A673 (cell line): ENCODE measurements around the gene SHROOM2. TPM values are rescaled to one million over a fixed set of nuclear protein-coding genes. Genes with fewer than 3 reads are reported as not detected.

Experiments
- BruUV-seq: library from RNA; stranded (reverse); fragments of 400-500 nt; replicated peaks from 2 replicates; lab custom pipeline; 2021; lab: Mats Ljungman, UMichigan
- CTCF ChIA-PET: fragments of 300-600 bp; sonication (Branson Sonifier 250); formaldehyde crosslinking; loops from one replicate; lab custom pipeline; 2022; ENCODE audit warnings: antibody characterized with exemption; lab: Charles Lee
- POLR2A ChIA-PET: fragments of 300-600 bp; sonication (Branson Sonifier 250); formaldehyde crosslinking; loops from one replicate; lab custom pipeline; 2022; ENCODE audit warnings: antibody characterized with exemption; ENCODE audit not compliant: low non-redundant PET; lab: Charles Lee
- DNase-seq: peaks from one replicate; pipeline ENCODE4 v3.0.0-alpha.2; 2015; ENCODE audit warnings: low spot score
- H3K27ac ChIP-seq: fragments of 200-600 bp; sonication (generic); 2 replicates; pipeline ENCODE4 v1.5.1; 2016; ENCODE audit warnings: mixed run types, low read depth, mild to moderate bottlenecking, mixed read lengths, antibody characterized with exemption, low read length; ENCODE audit not compliant: poor library complexity, severe bottlenecking
- H3K27me3 ChIP-seq: fragments of 200-600 bp; sonication (generic); replicated peaks from 2 replicates; pipeline ENCODE4 v1.6.1; 2017; ENCODE audit warnings: mixed run types, low read depth, mild to moderate bottlenecking, mixed read lengths, antibody characterized with exemption, low read length; ENCODE audit not compliant: insufficient read depth, poor library complexity
- H3K36me3 ChIP-seq: fragments of 200-600 bp; sonication (generic); 2 replicates; pipeline ENCODE4 v1.6.1; 2016; ENCODE audit warnings: mixed run types, mild to moderate bottlenecking, mixed read lengths, antibody characterized with exemption, low read length; ENCODE audit not compliant: insufficient read depth, poor library complexity, severe bottlenecking
- H3K4me1 ChIP-seq: fragments of 200-600 bp; sonication (generic); 2 replicates; pipeline ENCODE4 v1.6.1; 2017; ENCODE audit warnings: mixed run types, mild to moderate bottlenecking, mixed read lengths, antibody characterized with exemption, low read length; ENCODE audit not compliant: insufficient read depth, poor library complexity, severe bottlenecking
- H3K4me3 ChIP-seq: fragments of 200-600 bp; sonication (generic); 2 replicates; pipeline ENCODE4 v1.5.1; 2016; ENCODE audit warnings: low read depth, mixed run types, mild to moderate bottlenecking, mixed read lengths, low read length; ENCODE audit not compliant: poor library complexity, severe bottlenecking
- H3K9me3 ChIP-seq: fragments of 200-600 bp; sonication (generic); 2 replicates; pipeline ENCODE4 v1.6.1; 2016; ENCODE audit warnings: mixed run types, low read depth, mild to moderate bottlenecking, mixed read lengths, antibody characterized with exemption, low read length; ENCODE audit not compliant: poor library complexity, severe bottlenecking
- EZH2 ChIP-seq: fragments of 200-600 bp; sonication (generic); IDR thresholded peaks from 2 replicates; pipeline ENCODE4 v1.6.1; 2017; ENCODE audit warnings: borderline replicate concordance, low read depth, mild to moderate bottlenecking, mixed read lengths, antibody characterized with exemption, low read length; ENCODE audit not compliant: poor library complexity, severe bottlenecking
- intact Hi-C: fragments of 100-400 bp; cut with micrococcal nuclease; formaldehyde crosslinking; loops from one replicate; pipeline ENCODE4 v1.10.0; 2022; ENCODE audit not compliant: unreplicated experiment
- total RNA-seq: library from RNA; stranded (reverse); gene quantifications from 2 replicates; pipeline ENCODE4 v1.2.3, GENCODE V29; 2021
- TF ChIP-seq, protein P1 (sequence below): fragments of 300-800, 200-600 bp; sonication (generic); conservative IDR thresholded peaks from 2 replicates; pipeline ENCODE4 v1.5.1; 2017; ENCODE audit warnings: low read depth, mild to moderate bottlenecking, antibody characterized with exemption, low read length, moderate library complexity, mixed read lengths

The SHROOM2 gene
- total RNA-seq, 1 experiment from 2014 or later, result 3.7 TPM

DNA sequence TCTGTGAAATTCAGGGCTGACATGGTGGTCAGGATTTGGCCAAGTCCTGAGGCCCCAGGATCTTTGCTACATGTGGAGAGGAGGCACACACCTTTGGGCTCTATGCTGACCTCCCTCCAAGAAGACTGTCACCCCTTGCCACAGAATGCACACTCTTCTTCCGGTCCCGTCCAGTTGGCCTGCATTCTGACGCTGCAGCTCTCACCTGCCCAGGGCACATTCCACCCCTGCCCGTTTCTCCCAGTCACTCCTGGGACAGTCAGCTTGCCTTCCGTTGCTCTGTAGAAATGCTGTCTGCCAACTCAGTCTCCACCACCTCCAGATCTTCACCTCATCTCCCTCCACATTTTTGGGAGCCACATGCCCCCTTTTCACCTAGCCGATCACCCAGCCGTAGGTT is 76.7 kb downstream of the SHROOM2 start:
- intact Hi-C loops, result no loop called here
- no peak for TF ChIP-seq EZH2
- TF ChIP-seq, protein P1, sequence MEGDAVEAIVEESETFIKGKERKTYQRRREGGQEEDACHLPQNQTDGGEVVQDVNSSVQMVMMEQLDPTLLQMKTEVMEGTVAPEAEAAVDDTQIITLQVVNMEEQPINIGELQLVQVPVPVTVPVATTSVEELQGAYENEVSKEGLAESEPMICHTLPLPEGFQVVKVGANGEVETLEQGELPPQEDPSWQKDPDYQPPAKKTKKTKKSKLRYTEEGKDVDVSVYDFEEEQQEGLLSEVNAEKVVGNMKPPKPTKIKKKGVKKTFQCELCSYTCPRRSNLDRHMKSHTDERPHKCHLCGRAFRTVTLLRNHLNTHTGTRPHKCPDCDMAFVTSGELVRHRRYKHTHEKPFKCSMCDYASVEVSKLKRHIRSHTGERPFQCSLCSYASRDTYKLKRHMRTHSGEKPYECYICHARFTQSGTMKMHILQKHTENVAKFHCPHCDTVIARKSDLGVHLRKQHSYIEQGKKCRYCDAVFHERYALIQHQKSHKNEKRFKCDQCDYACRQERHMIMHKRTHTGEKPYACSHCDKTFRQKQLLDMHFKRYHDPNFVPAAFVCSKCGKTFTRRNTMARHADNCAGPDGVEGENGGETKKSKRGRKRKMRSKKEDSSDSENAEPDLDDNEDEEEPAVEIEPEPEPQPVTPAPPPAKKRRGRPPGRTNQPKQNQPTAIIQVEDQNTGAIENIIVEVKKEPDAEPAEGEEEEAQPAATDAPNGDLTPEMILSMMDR, result no peak
- DNase-seq, result no peak
- H3K4me1 ChIP-seq, result no peaks in the 10 kb centered on the region
- no peaks in the 10 kb centered on the region for H3K9me3 ChIP-seq
- no TSS peak for BruUV-seq
- CTCF ChIA-PET, result no interaction called here
- no peaks in the 10 kb centered on the region for H3K36me3 ChIP-seq
- POLR2A ChIA-PET, result no interaction called here
- no peaks in the 10 kb centered on the region for H3K27me3 ChIP-seq
- H3K4me3 ChIP-seq, result no peak overlapping the region
- no peak overlapping the region for H3K27ac ChIP-seq

DNA sequence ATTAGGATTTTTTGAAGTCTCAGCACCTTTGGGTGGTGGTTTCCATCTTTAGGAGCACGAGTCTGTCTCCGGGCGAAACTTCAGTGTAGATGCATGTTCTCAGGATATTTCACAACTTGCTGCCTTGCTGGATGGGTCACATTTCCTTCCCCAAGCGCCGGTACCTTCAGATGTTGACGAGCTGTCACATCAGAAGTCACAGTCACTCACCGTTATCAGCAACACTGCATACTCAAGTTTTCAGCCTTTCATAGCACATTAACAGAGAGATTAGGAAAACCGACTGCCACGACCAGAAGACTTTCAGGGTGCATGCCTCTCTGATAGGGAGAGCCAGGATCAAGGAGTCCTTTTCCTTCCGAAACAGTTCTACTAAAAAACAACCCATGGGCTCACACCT is 77.8 kb downstream of the SHROOM2 start:
- no peaks in the 10 kb centered on the region for H3K36me3 ChIP-seq
- POLR2A ChIA-PET, result no interaction called here
- no peak overlapping the region for H3K4me3 ChIP-seq
- no peaks in the 10 kb centered on the region for H3K27me3 ChIP-seq
- no peak overlapping the region for H3K27ac ChIP-seq
- DNase-seq, result no peak
- H3K4me1 ChIP-seq, result no peaks in the 10 kb centered on the region
- no peaks in the 10 kb centered on the region for H3K9me3 ChIP-seq
- BruUV-seq, result no TSS peak
- CTCF ChIA-PET, result no interaction called here
- TF ChIP-seq, protein P1, result no peak
- TF ChIP-seq EZH2, result no peak
- intact Hi-C loops, result no loop called here

DNA sequence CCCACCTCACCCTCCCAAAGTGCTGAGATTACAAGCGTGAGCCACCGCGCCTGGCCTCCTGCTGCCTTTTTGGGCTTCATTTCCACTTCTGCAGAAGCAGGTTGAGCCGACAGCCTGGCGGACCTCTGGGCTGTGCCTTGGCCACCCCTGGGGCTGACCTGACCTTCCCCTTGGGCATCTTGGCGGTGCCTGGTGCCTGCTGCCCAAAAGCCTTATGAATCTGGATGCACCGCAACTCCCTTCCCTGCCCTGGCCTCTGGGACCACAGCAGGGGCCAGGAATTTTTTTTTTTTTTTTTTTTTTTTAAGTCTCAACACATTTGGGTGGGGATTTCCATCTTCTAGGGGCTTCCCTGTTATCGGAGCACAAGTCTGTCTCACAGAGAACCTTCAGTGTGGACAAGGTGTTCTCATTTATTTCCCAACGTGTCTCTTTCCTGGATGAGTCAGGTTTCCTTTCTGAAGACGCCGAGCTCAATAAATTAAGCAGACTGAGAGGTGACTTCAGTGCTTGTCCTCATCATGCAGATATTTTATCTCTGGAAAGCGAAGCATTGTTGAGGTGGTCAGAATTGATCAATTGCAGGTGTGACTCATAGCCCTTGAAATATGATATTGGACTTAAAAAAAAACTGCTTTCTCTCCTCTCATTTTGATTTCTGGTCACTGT is 79.7 kb downstream of the SHROOM2 start:
- intact Hi-C loops, result no loop called here
- POLR2A ChIA-PET, result interaction anchor here (0.6 kb wide), 1 partner anchor 388 kb away, joined by 3 read pairs; no protein-coding TSS in a partner anchor
- H3K27ac ChIP-seq, result no peak overlapping the region
- no peak overlapping the region for H3K4me3 ChIP-seq
- H3K36me3 ChIP-seq, result no peaks in the 10 kb centered on the region
- no peaks in the 10 kb centered on the region for H3K4me1 ChIP-seq
- CTCF ChIA-PET, result no interaction called here
- no peaks in the 10 kb centered on the region for H3K27me3 ChIP-seq
- no peak for DNase-seq
- no TSS peak for BruUV-seq
- TF ChIP-seq, protein P1, result no peak
- TF ChIP-seq EZH2, result no peak
- H3K9me3 ChIP-seq, result no peaks in the 10 kb centered on the region
